Caco-2 (cell line): ENCODE results near the gene DDX59. TPM values are rescaled to one million over a fixed set of nuclear protein-coding genes. Genes with fewer than 3 reads are reported as not detected.

Experiments used
- BruUV-seq: library from RNA; stranded (reverse); fragments of 400-500 nt; replicated peaks from 2 replicates; lab custom pipeline; 2021; lab: Mats Ljungman, UMichigan
- CTCF ChIA-PET: fragments of 300-600 bp; sonication (Branson Sonifier 250); formaldehyde crosslinking; loops from one replicate; lab custom pipeline; 2022; ENCODE audit warnings: antibody characterized with exemption; lab: Charles Lee
- POLR2A ChIA-PET: fragments of 300-600 bp; sonication (Branson Sonifier 250); formaldehyde crosslinking; loops from one replicate; lab custom pipeline; 2022; ENCODE audit warnings: antibody characterized with exemption; lab: Charles Lee
- DNase-seq, 2 experiments: peaks; one replicate each; pipeline versions ENCODE4 v3.0.0 to v3.0.0-alpha.2; 2020 to 2022
- H3K27me3 ChIP-seq: replicated peaks from 2 replicates; pipeline ENCODE4 v1.6.0; 2011; ENCODE audit warnings: low read length; ENCODE audit not compliant: control insufficient read depth, insufficient read depth
- H3K36me3 ChIP-seq: 2 replicates; pipeline ENCODE4 v1.5.1; 2011; ENCODE audit warnings: low read length; ENCODE audit not compliant: control insufficient read depth, insufficient read depth
- H3K4me1 ChIP-seq: fragments of 250-450 bp; sonication (Bioruptor Pico); 2 replicates; pipeline ENCODE4 v1.5.1; 2020; ENCODE audit warnings: mild to moderate bottlenecking
- H3K4me3 ChIP-seq: 2 replicates; pipeline ENCODE4 v1.5.1; 2011; ENCODE audit warnings: low read depth, mild to moderate bottlenecking, control low read depth, low read length
- H3K9me3 ChIP-seq: fragments of 250-450 bp; sonication (Bioruptor Pico); 2 replicates; pipeline ENCODE4 v1.5.1; 2020; ENCODE audit warnings: mild to moderate bottlenecking, moderate library complexity
- H3K27ac Mint-ChIP-seq: one replicate; pipeline ENCODE4 v1.8.0; 2022; ENCODE audit warnings: mixed read lengths; ENCODE audit not compliant: unreplicated experiment
- H3K27me3 Mint-ChIP-seq: one replicate; pipeline ENCODE4 v1.8.0; 2022; ENCODE audit warnings: mixed read lengths; ENCODE audit not compliant: insufficient read depth, unreplicated experiment
- H3K36me3 Mint-ChIP-seq: one replicate; pipeline ENCODE4 v1.8.0; 2022; ENCODE audit warnings: mild to moderate bottlenecking, mixed read lengths; ENCODE audit not compliant: insufficient read depth, unreplicated experiment
- H3K4me1 Mint-ChIP-seq: one replicate; pipeline ENCODE4 v1.8.0; 2022; ENCODE audit warnings: low read depth, mixed read lengths; ENCODE audit not compliant: unreplicated experiment
- H3K4me3 Mint-ChIP-seq: one replicate; pipeline ENCODE4 v1.8.0; 2022; ENCODE audit warnings: mild to moderate bottlenecking, moderate library complexity, mixed read lengths; ENCODE audit not compliant: unreplicated experiment
- H3K9me3 Mint-ChIP-seq: one replicate; pipeline ENCODE4 v1.8.0; 2022; ENCODE audit warnings: mixed read lengths; ENCODE audit not compliant: unreplicated experiment
- CTCF ChIP-seq, 2 experiments: fragments of 200-600 bp in 1 of 2; IDR thresholded peaks; 1 replicate in 1 of 2; 2 replicates in 1 of 2; pipeline versions ENCODE4 v1.5.1 to v1.8.0; 2011 to 2022; ENCODE audit warnings: antibody characterized with exemption in 1 of 2, control low read depth in 1 of 2, inconsistent platforms in 1 of 2, low read depth in 1 of 2, low read length in 1 of 2, mild to moderate bottlenecking in 1 of 2, moderate library complexity in 1 of 2; ENCODE audit not compliant: insufficient read depth in 1 of 2, severe bottlenecking in 1 of 2, unreplicated experiment in 1 of 2
- intact Hi-C: fragments of 100-400 bp; cut with micrococcal nuclease; formaldehyde crosslinking; loops from one replicate; pipeline ENCODE4 v1.10.0; 2022; ENCODE audit not compliant: unreplicated experiment
- total RNA-seq: library from RNA; stranded (reverse); gene quantifications from 2 replicates; pipeline ENCODE4 v1.2.3, GENCODE V29; 2022

DDX59 gene
- total RNA-seq, 1 experiment from 2014 or later, result 13.5 TPM

GRCh38 chr1:200683298-200683697 is 13.6 kb upstream of the DDX59 start:
- no peak for DNase-seq
- CTCF ChIA-PET, result no interaction called here
- Mint-ChIP-seq H3K27ac (no peak overlapping the region), H3K9me3 (no peaks in the 10 kb centered on the region), H3K4me3 (no peak overlapping the region), H3K4me1 (no peaks in the 10 kb centered on the region), H3K36me3 (no peaks in the 10 kb centered on the region), H3K27me3 (no peaks in the 10 kb centered on the region)
- no peaks in the 10 kb centered on the region for H3K36me3 ChIP-seq
- TF ChIP-seq CTCF (IDR thresholded peaks at IDR 0.05; ENCODE audit: insufficient read depth in 1 of 2, low read depth in 1 of 2, low read length in 1 of 2, severe bottlenecking in 1 of 2, unreplicated experiment in 1 of 2), result no peak
- BruUV-seq, result no TSS peak
- H3K9me3 ChIP-seq, result no peaks in the 10 kb centered on the region
- no peak overlapping the region for H3K4me3 ChIP-seq
- POLR2A ChIA-PET, result no interaction called here
- H3K4me1 ChIP-seq, result no peaks in the 10 kb centered on the region
- intact Hi-C loops, result no loop called here
- H3K27me3 ChIP-seq, result no peaks in the 10 kb centered on the region

- Mint-ChIP-seq H3K36me3 (no peaks in the 10 kb centered on the region), H3K27me3 (no peaks in the 10 kb centered on the region), H3K27ac (no peak overlapping the region), H3K9me3 (no peaks in the 10 kb centered on the region), H3K4me3 (no peak overlapping the region), H3K4me1 (no peaks in the 10 kb centered on the region)
- ChIA-PET POLR2A (no interaction called here), CTCF (no interaction called here)
- Histone ChIP-seq H3K9me3 (no peaks in the 10 kb centered on the region), H3K36me3 (no peaks in the 10 kb centered on the region), H3K4me1 (no peaks in the 10 kb centered on the region), H3K4me3 (no peak overlapping the region), H3K27me3 (no peaks in the 10 kb centered on the region)
- DNase-seq, result no peak
- intact Hi-C loops, result no loop called here
- no peak for TF ChIP-seq CTCF (IDR thresholded peaks at IDR 0.05; ENCODE audit: insufficient read depth in 1 of 2, low read depth in 1 of 2, low read length in 1 of 2, severe bottlenecking in 1 of 2, unreplicated experiment in 1 of 2)
- no TSS peak for BruUV-seq
These were observed 11.5 kb upstream of the DDX59 start for GRCh38 chr1:200681231-200681630.

GRCh38 chr1:200676829-200677228 is 7.1 kb upstream of the DDX59 start:
- H3K4me3 Mint-ChIP-seq, result no peak overlapping the region
- peaks cover 9% of the 10 kb centered on the region for H3K4me1 Mint-ChIP-seq
- Histone ChIP-seq H3K4me3 (no peak overlapping the region), H3K4me1 (no peaks in the 10 kb centered on the region), H3K27me3 (no peaks in the 10 kb centered on the region), H3K9me3 (no peaks in the 10 kb centered on the region), H3K36me3 (no peaks in the 10 kb centered on the region)
- intact Hi-C loops, result no loop called here
- DNase-seq, result no peak
- TF ChIP-seq CTCF (IDR thresholded peaks at IDR 0.05; ENCODE audit: insufficient read depth in 1 of 2, low read depth in 1 of 2, low read length in 1 of 2, severe bottlenecking in 1 of 2, unreplicated experiment in 1 of 2), result no peak
- ChIA-PET CTCF (no interaction called here), POLR2A (no interaction called here)
- BruUV-seq, result no TSS peak
- no peaks in the 10 kb centered on the region for H3K36me3 Mint-ChIP-seq
- H3K27me3 Mint-ChIP-seq, result no peaks in the 10 kb centered on the region
- no peak overlapping the region for H3K27ac Mint-ChIP-seq
- H3K9me3 Mint-ChIP-seq, result no peaks in the 10 kb centered on the region
